Activated CD4-positive, CD25-positive, alpha-beta regulatory T cell treated with anti-CD3 and anti-CD28 coated beads, Interleukin-2, amount 50 U/mL, for 72 hours (primary cell): ENCODE results near the gene EEPD1.
"Not testable (repeated sequence)": the region's sequence is repeated elsewhere in the genome, so short reads cannot be mapped to it uniquely, and the experiment has no call there.

Source experiments
- DNase-seq: peaks from one replicate; pipeline ENCODE4 v3.0.0; 2021

Gene EEPD1

GRCh38 chr7:36217961-36218284, 64.9 kb downstream of the EEPD1 start:
- DNase-seq, result no peak

GRCh38 chr7:36219429-36219828, 66.4 kb downstream of the EEPD1 start:
- DNase-seq, result no peak

GRCh38 chr7:36223851-36224250, 70.8 kb downstream of the EEPD1 start:
- no peak for DNase-seq

GRCh38 chr7:36224934-36225858, 72.1 kb downstream of the EEPD1 start:
- DNase-seq, result no peak

GRCh38 chr7:36226151-36226550, 73.1 kb downstream of the EEPD1 start:
- no peak for DNase-seq

GRCh38 chr7:36227223-36227622, 74.2 kb downstream of the EEPD1 start:
- DNase-seq, result no peak

- DNase-seq, result no peak
Observed at GRCh38 chr7:36228039-36228438, 75.0 kb downstream of the EEPD1 start.

GRCh38 chr7:36231406-36231805, 78.4 kb downstream of the EEPD1 start:
- no peak for DNase-seq

- no peak for DNase-seq
Observed at GRCh38 chr7:36232555-36232954, 79.5 kb downstream of the EEPD1 start.

- no peak for DNase-seq
Observed at GRCh38 chr7:36232971-36233550, 80.0 kb downstream of the EEPD1 start.

- DNase-seq, result no peak
Observed at GRCh38 chr7:36236073-36236472, 83.0 kb downstream of the EEPD1 start.

GRCh38 chr7:36238138-36238537, 85.1 kb downstream of the EEPD1 start:
- no peak for DNase-seq

GRCh38 chr7:36243356-36243755, 90.3 kb downstream of the EEPD1 start:
- DNase-seq, result not testable (repeated sequence)

- not testable (repeated sequence) for DNase-seq
Observed at GRCh38 chr7:36244001-36244400, 90.9 kb downstream of the EEPD1 start.

GRCh38 chr7:36244429-36244828, 91.4 kb downstream of the EEPD1 start:
- DNase-seq, result no peak

- no peak for DNase-seq
Observed at GRCh38 chr7:36245684-36246299, 92.7 kb downstream of the EEPD1 start.

GRCh38 chr7:36249091-36249490, 96.0 kb downstream of the EEPD1 start:
- no peak for DNase-seq

- no peak for DNase-seq
Observed at GRCh38 chr7:36253699-36254098, 100.6 kb downstream of the EEPD1 start.

GRCh38 chr7:36258510-36259259, 105.6 kb downstream of the EEPD1 start:
- DNase-seq, result not testable (repeated sequence)

- DNase-seq, result no peak
Observed at GRCh38 chr7:36260481-36260880, 107.4 kb downstream of the EEPD1 start.

- DNase-seq, result no peak
Observed at GRCh38 chr7:36261019-36261754, 108.1 kb downstream of the EEPD1 start.

- DNase-seq, result no peak
Observed at GRCh38 chr7:36262309-36263094, 109.4 kb downstream of the EEPD1 start.
